ENCODE measurements around the gene ZMYM1.
"Not testable (repeated sequence)": the region's sequence is repeated elsewhere in the genome, so short reads cannot be mapped to it uniquely, and the experiment has no call there.

DNA sequence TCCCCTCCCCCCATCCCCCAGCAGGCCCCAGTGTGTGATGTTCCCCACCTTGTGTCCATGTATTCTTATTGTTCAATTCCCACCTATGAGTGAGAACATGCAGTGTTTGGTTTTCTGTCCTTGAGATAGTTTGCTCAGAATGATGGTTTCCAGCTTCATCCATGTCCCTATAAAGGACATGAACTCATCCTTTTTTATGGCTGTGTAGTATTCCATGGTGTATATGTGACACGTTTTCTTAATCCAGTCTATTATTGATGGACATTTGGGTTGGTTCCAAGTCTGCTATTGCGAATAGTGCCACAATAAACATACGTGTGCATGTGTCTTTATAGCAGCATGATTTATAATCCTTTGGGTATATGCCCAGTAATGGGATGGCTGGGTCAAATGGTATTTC is 24.9 kb upstream of the ZMYM1 start:
- TF ChIP-seq, protein P1, sequence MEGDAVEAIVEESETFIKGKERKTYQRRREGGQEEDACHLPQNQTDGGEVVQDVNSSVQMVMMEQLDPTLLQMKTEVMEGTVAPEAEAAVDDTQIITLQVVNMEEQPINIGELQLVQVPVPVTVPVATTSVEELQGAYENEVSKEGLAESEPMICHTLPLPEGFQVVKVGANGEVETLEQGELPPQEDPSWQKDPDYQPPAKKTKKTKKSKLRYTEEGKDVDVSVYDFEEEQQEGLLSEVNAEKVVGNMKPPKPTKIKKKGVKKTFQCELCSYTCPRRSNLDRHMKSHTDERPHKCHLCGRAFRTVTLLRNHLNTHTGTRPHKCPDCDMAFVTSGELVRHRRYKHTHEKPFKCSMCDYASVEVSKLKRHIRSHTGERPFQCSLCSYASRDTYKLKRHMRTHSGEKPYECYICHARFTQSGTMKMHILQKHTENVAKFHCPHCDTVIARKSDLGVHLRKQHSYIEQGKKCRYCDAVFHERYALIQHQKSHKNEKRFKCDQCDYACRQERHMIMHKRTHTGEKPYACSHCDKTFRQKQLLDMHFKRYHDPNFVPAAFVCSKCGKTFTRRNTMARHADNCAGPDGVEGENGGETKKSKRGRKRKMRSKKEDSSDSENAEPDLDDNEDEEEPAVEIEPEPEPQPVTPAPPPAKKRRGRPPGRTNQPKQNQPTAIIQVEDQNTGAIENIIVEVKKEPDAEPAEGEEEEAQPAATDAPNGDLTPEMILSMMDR (IDR thresholded peaks at IDR 0.05; ENCODE audit: control extremely low read depth in 1 of 3, insufficient read depth in 1 of 3, low read depth in 1 of 3, low read length in 3 of 3): not testable (repeated sequence)
- not testable (repeated sequence) for TF ChIP-seq TAF7 (optimal IDR thresholded peaks at IDR 0.05; ENCODE audit: borderline replicate concordance, low read depth, low read length); SP4 (IDR thresholded peaks at IDR 0.05; ENCODE audit: low read length); CREB1 (IDR thresholded peaks at IDR 0.05)
